ENCODE data around the gene HINT2.

GRCh38 chr9:35845824-35846771, 31.3 kb upstream of the HINT2 start:
- TF ChIP-seq CTCF (IDR thresholded peaks at IDR 0.05; ENCODE audit: low read depth, low read length, poor library complexity, severe bottlenecking): no peak
- no peak for TF ChIP-seq EZH2phosphoT487 (IDR thresholded peaks at IDR 0.05; ENCODE audit: borderline replicate concordance, low read length)
